ENCODE results near the gene FBLL1. TPM values are rescaled to one million over a fixed set of nuclear protein-coding genes. Genes with fewer than 3 reads are reported as not detected.

FBLL1 gene
- total and polyA plus RNA-seq, 2 of the 8 experiments (the other 6 are each of a cell fraction or from before 2014, with no cell fraction given) = 8.3 to 30.9 TPM

DNA sequence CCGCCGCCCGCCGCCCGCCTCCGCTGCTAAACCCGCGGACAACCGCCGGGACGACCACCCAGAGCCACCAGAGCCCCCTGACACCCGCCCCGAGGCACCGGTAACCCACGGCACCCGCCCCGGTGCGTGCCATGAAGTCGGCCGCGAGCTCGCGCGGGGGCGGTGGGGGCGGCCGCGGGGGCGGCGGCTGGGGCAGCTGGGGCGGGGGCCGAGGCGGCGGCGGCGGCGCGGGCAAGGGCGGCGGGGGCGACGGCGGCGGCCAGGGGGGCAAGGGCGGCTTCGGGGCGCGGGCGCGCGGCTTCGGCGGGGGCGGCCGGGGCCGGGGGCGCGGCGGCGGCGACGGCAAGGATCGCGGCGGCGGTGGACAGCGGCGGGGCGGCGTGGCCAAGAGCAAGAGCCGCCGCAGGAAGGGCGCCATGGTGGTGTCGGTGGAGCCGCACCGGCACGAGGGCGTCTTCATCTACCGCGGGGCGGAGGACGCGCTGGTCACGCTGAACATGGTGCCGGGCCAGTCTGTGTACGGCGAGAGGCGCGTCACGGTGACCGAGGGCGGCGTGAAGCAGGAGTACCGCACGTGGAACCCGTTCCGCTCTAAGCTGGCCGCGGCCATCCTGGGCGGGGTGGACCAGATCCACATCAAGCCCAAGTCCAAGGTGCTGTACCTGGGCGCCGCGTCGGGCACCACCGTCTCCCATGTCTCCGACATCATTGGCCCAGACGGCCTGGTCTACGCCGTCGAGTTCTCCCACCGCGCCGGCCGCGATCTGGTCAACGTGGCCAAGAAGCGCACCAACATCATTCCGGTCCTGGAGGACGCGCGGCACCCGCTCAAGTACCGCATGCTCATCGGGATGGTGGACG, 499 bp downstream of the FBLL1 start (continued):
- TF ChIP-seq, protein P1, sequence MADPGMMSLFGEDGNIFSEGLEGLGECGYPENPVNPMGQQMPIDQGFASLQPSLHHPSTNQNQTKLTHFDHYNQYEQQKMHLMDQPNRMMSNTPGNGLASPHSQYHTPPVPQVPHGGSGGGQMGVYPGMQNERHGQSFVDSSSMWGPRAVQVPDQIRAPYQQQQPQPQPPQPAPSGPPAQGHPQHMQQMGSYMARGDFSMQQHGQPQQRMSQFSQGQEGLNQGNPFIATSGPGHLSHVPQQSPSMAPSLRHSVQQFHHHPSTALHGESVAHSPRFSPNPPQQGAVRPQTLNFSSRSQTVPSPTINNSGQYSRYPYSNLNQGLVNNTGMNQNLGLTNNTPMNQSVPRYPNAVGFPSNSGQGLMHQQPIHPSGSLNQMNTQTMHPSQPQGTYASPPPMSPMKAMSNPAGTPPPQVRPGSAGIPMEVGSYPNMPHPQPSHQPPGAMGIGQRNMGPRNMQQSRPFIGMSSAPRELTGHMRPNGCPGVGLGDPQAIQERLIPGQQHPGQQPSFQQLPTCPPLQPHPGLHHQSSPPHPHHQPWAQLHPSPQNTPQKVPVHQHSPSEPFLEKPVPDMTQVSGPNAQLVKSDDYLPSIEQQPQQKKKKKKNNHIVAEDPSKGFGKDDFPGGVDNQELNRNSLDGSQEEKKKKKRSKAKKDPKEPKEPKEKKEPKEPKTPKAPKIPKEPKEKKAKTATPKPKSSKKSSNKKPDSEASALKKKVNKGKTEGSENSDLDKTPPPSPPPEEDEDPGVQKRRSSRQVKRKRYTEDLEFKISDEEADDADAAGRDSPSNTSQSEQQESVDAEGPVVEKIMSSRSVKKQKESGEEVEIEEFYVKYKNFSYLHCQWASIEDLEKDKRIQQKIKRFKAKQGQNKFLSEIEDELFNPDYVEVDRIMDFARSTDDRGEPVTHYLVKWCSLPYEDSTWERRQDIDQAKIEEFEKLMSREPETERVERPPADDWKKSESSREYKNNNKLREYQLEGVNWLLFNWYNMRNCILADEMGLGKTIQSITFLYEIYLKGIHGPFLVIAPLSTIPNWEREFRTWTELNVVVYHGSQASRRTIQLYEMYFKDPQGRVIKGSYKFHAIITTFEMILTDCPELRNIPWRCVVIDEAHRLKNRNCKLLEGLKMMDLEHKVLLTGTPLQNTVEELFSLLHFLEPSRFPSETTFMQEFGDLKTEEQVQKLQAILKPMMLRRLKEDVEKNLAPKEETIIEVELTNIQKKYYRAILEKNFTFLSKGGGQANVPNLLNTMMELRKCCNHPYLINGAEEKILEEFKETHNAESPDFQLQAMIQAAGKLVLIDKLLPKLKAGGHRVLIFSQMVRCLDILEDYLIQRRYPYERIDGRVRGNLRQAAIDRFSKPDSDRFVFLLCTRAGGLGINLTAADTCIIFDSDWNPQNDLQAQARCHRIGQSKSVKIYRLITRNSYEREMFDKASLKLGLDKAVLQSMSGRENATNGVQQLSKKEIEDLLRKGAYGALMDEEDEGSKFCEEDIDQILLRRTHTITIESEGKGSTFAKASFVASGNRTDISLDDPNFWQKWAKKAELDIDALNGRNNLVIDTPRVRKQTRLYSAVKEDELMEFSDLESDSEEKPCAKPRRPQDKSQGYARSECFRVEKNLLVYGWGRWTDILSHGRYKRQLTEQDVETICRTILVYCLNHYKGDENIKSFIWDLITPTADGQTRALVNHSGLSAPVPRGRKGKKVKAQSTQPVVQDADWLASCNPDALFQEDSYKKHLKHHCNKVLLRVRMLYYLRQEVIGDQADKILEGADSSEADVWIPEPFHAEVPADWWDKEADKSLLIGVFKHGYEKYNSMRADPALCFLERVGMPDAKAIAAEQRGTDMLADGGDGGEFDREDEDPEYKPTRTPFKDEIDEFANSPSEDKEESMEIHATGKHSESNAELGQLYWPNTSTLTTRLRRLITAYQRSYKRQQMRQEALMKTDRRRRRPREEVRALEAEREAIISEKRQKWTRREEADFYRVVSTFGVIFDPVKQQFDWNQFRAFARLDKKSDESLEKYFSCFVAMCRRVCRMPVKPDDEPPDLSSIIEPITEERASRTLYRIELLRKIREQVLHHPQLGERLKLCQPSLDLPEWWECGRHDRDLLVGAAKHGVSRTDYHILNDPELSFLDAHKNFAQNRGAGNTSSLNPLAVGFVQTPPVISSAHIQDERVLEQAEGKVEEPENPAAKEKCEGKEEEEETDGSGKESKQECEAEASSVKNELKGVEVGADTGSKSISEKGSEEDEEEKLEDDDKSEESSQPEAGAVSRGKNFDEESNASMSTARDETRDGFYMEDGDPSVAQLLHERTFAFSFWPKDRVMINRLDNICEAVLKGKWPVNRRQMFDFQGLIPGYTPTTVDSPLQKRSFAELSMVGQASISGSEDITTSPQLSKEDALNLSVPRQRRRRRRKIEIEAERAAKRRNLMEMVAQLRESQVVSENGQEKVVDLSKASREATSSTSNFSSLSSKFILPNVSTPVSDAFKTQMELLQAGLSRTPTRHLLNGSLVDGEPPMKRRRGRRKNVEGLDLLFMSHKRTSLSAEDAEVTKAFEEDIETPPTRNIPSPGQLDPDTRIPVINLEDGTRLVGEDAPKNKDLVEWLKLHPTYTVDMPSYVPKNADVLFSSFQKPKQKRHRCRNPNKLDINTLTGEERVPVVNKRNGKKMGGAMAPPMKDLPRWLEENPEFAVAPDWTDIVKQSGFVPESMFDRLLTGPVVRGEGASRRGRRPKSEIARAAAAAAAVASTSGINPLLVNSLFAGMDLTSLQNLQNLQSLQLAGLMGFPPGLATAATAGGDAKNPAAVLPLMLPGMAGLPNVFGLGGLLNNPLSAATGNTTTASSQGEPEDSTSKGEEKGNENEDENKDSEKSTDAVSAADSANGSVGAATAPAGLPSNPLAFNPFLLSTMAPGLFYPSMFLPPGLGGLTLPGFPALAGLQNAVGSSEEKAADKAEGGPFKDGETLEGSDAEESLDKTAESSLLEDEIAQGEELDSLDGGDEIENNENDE (IDR thresholded peaks at IDR 0.05; ENCODE audit: insufficient replicate concordance, low read length) = no peak
- no peak for TF ChIP-seq SIN3A (conservative IDR thresholded peaks at IDR 0.05 in 1 of 2, IDR thresholded peaks at IDR 0.05 in 1 of 2; ENCODE audit: low read depth in 1 of 2, low read length in 2 of 2)
- TF ChIP-seq EZH2 (IDR thresholded peaks at IDR 0.05; ENCODE audit: low read depth, low read length, severe bottlenecking) = no peak
- no peak for TF ChIP-seq TAF1 (IDR thresholded peaks at IDR 0.05; ENCODE audit: low read depth, low read length)
- TF ChIP-seq JUN (IDR thresholded peaks at IDR 0.05; ENCODE audit: low read depth, low read length) = no peak
- no peak for TF ChIP-seq RXRA (IDR thresholded peaks at IDR 0.05; ENCODE audit: insufficient read depth, low read depth, low read length)
- TF ChIP-seq GABPA (IDR thresholded peaks at IDR 0.05; ENCODE audit: borderline replicate concordance, insufficient read depth, low read length) = no peak
- TF ChIP-seq ZNF274 (IDR thresholded peaks at IDR 0.05; ENCODE audit: borderline replicate concordance, extremely low read depth, low read length) = no peak
- no peak for TF ChIP-seq BCL11A (IDR thresholded peaks at IDR 0.05; ENCODE audit: low read depth in 2 of 2, low read length in 2 of 2)
- TF ChIP-seq BACH1 (IDR thresholded peaks at IDR 0.05; ENCODE audit: low read length) = no peak
